ENCODE data around the gene NDUFA7. TPM values are rescaled to one million over a fixed set of nuclear protein-coding genes. Genes with fewer than 3 reads are reported as not detected.
A peak's percentile ranks its signal among the peaks of the same experiment; 100 is the strongest.

The NDUFA7 gene
- total and polyA plus RNA-seq, 2 of the 13 experiments (the other 11 are each of a cell fraction or from before 2014, with no cell fraction given) = 64.5 to 71.5 TPM

- TF ChIP-seq ZNF646 (CRISPR knock-in tag; IDR thresholded peaks at IDR 0.05) = 0 out of 2 replicates have a peak, but pooled peaks have one; percentile 29
- TF ChIP-seq ZFP91 (CRISPR knock-in tag; IDR thresholded peaks at IDR 0.05; ENCODE audit: borderline replicate concordance) = peak; percentile 74
- peak; percentile 59; the same call in 1 of the 2 replicates for TF ChIP-seq BHLHE40 (IDR thresholded peaks at IDR 0.05; ENCODE audit: low read length)
- TF ChIP-seq ZNF570 (CRISPR knock-in tag; IDR thresholded peaks at IDR 0.05; ENCODE audit: borderline replicate concordance) = no peak
- TF ChIP-seq ZC3H4 (CRISPR knock-in tag; IDR thresholded peaks at IDR 0.05; ENCODE audit: borderline replicate concordance) = no peak
- TF ChIP-seq, protein P1, sequence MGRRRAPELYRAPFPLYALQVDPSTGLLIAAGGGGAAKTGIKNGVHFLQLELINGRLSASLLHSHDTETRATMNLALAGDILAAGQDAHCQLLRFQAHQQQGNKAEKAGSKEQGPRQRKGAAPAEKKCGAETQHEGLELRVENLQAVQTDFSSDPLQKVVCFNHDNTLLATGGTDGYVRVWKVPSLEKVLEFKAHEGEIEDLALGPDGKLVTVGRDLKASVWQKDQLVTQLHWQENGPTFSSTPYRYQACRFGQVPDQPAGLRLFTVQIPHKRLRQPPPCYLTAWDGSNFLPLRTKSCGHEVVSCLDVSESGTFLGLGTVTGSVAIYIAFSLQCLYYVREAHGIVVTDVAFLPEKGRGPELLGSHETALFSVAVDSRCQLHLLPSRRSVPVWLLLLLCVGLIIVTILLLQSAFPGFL (CRISPR knock-in tag; IDR thresholded peaks at IDR 0.05) = no peak
- peak; percentile 97 for TF ChIP-seq ZMYM2 (CRISPR knock-in tag; IDR thresholded peaks at IDR 0.05)
- TF ChIP-seq ZSCAN20 (CRISPR knock-in tag; IDR thresholded peaks at IDR 0.05; ENCODE audit: borderline replicate concordance) = no peak
- no peak for TF ChIP-seq KMT2A (CRISPR knock-in tag; IDR thresholded peaks at IDR 0.05)
- no peak for TF ChIP-seq ZNF672 (CRISPR knock-in tag; IDR thresholded peaks at IDR 0.05)
- no peak for TF ChIP-seq ATF7-NPFF (CRISPR knock-in tag; IDR thresholded peaks at IDR 0.05; ENCODE audit: low read depth)
- peak; percentile 33; the same call in 1 of the 2 replicates for TF ChIP-seq STAG1 (CRISPR knock-in tag; IDR thresholded peaks at IDR 0.05)
- peak; percentile 98 for TF ChIP-seq SIX4 (CRISPR knock-in tag; IDR thresholded peaks at IDR 0.05)
- no peak for TF ChIP-seq ZNF891 (CRISPR knock-in tag; IDR thresholded peaks at IDR 0.05)
- TF ChIP-seq GATAD1 (CRISPR knock-in tag; IDR thresholded peaks at IDR 0.05) = peak; percentile 52; the same call in 1 of the 2 replicates
- TF ChIP-seq, protein P2, sequence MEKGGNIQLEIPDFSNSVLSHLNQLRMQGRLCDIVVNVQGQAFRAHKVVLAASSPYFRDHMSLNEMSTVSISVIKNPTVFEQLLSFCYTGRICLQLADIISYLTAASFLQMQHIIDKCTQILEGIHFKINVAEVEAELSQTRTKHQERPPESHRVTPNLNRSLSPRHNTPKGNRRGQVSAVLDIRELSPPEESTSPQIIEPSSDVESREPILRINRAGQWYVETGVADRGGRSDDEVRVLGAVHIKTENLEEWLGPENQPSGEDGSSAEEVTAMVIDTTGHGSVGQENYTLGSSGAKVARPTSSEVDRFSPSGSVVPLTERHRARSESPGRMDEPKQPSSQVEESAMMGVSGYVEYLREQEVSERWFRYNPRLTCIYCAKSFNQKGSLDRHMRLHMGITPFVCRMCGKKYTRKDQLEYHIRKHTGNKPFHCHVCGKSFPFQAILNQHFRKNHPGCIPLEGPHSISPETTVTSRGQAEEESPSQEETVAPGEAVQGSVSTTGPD (CRISPR knock-in tag; IDR thresholded peaks at IDR 0.05) = peak; percentile 50; the same call in 1 of the 2 replicates
- TF ChIP-seq SATB2 (CRISPR knock-in tag; IDR thresholded peaks at IDR 0.05) = no peak
- no peak for TF ChIP-seq TAF15 (IDR thresholded peaks at IDR 0.05; ENCODE audit: low read depth, low read length, poor library complexity, severe bottlenecking)
- TF ChIP-seq ZNF451 (CRISPR knock-in tag; IDR thresholded peaks at IDR 0.05) = no peak
- TF ChIP-seq ZNF274 (CRISPR knock-in tag; IDR thresholded peaks at IDR 0.05) = no peak
- TF ChIP-seq U2AF2 (IDR thresholded peaks at IDR 0.05; ENCODE audit: low read depth, low read length) = no peak
These were observed 35.9 kb upstream of the NDUFA7 start (continued) for GRCh38 chr19:8357007-8357521.

All from HepG2 (cell line).